Measurements from ENCODE around the gene KCNQ1. TPM values are rescaled to one million over a fixed set of nuclear protein-coding genes. Genes with fewer than 3 reads are reported as not detected.

KCNQ1 gene
- total and polyA plus RNA-seq, 8 donors = 14.0 to 61.1 (median 46.7) TPM

GRCh38 chr11:2777871-2778629 lies 333.2 kb downstream of the KCNQ1 start:
- Histone ChIP-seq H3K9me3 (no peaks in the 10 kb centered on the region), H3K4me3 (no peak overlapping the region), H3K27me3 (no peaks in the 10 kb centered on the region), H3K4me1 (peaks cover 35 to 36% (median 35%) of the 10 kb centered on the region in 3 donors), H3K27ac (peak overlapping the region; percentile 77 to 84 (median 80)), H3K36me3 (no peaks in the 10 kb centered on the region)
- WGBS, 2 donors = 77 to 81% methylated on average over 27 of the region's 27 CpGs
- ATAC-seq (peak in 3 of 4 donors; percentile 0 to 4 (median 1)), FAIRE-seq (no peak), DNase-seq (peak in 4 of 6 donors; percentile 21 to 79 (median 42))
- TF ChIP-seq CTCF (IDR thresholded peaks at IDR 0.05) = no peak
- intact Hi-C loops (cut with DNase I) = no loop called here

GRCh38 chr11:2778630-2779498 lies 334.1 kb downstream of the KCNQ1 start:
- DNase-seq = peak; percentile 84 to 96 (median 88)
- FAIRE-seq = no peak
- Histone ChIP-seq H3K4me1 (peaks cover 35 to 36% (median 35%) of the 10 kb centered on the region in 3 donors), H3K27me3 (no peaks in the 10 kb centered on the region), H3K36me3 (no peaks in the 10 kb centered on the region), H3K27ac (peak overlapping the region; percentile 77 to 84 (median 80)), H3K9me3 (no peaks in the 10 kb centered on the region), H3K4me3 (peak overlapping the region in 2 of 4 donors; percentile 1 to 6)
- ATAC-seq = peak; percentile 88 to 94 (median 91)
- WGBS, 2 donors = 13 to 14% methylated on average over 28 of the region's 28 CpGs
- intact Hi-C loops (cut with DNase I) = no loop called here
- TF ChIP-seq CTCF (IDR thresholded peaks at IDR 0.05) = peak in 1 of 4 donors; percentile 27

- Histone ChIP-seq H3K9me3 (no peaks in the 10 kb centered on the region), H3K4me3 (no peak overlapping the region), H3K27me3 (no peaks in the 10 kb centered on the region), H3K36me3 (no peaks in the 10 kb centered on the region), H3K27ac (peak overlapping the region; percentile 77 to 84 (median 80)), H3K4me1 (peaks cover 35 to 36% (median 35%) of the 10 kb centered on the region in 3 donors)
- WGBS, 2 donors = 52 to 70% methylated on average over 10 to 11 of the region's 11 CpGs
- no peak for DNase-seq
- no peak for ATAC-seq
- no peak for TF ChIP-seq CTCF (IDR thresholded peaks at IDR 0.05)
- no peak for FAIRE-seq
- intact Hi-C loops (cut with DNase I) = no loop called here
Measured at GRCh38 chr11:2779499-2779980, 334.7 kb downstream of the KCNQ1 start.

- intact Hi-C loops (cut with DNase I) = no loop called here
- 40 to 73% methylated on average over 23 of the region's 23 CpGs for WGBS, 2 donors
- TF ChIP-seq CTCF (IDR thresholded peaks at IDR 0.05) = no peak
- H3K36me3 ChIP-seq = no peaks in the 10 kb centered on the region
- no peaks in the 10 kb centered on the region for H3K27me3 ChIP-seq
- DNase-seq (peak in 5 of 6 donors; percentile 26 to 85 (median 63)), FAIRE-seq (no peak), ATAC-seq (peak in 1 of 4 donors; percentile 2)
- H3K4me3 ChIP-seq = no peak overlapping the region
- H3K9me3 ChIP-seq = no peaks in the 10 kb centered on the region
- peaks cover 35 to 36% (median 35%) of the 10 kb centered on the region in 3 donors for H3K4me1 ChIP-seq
- peak overlapping the region; percentile 77 to 84 (median 80) for H3K27ac ChIP-seq
Measured at GRCh38 chr11:2779981-2780849, 335.4 kb downstream of the KCNQ1 start.
